T1000 (cell line): ENCODE results near the gene PAQR9.

ENCODE experiments used
- DNase-seq: peaks from one replicate; lab custom pipeline; 2025; ENCODE audit warnings: mixed read lengths; lab: John Stamatoyannopoulos, UW

PAQR9 gene

DNA sequence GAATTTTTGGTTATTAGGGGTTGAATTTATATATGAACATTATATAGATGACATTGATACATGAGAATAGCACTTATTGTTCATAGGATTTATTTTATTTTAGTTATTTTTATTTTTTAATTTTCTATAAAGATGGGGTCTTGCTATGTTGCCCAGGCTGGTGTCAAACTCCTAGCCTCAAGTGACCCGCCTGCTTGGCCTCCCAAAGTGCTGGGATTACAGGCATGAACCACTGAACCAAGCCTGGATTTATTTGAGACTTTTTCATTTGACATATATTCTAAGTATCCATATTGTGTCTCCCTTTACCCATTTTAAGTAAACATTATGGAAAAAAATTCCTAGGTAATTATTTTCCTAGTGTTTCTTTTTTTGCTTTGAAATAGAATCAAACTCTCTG lies 12.5 kb downstream of the PAQR9 start:
- DNase-seq, result no peak

DNA sequence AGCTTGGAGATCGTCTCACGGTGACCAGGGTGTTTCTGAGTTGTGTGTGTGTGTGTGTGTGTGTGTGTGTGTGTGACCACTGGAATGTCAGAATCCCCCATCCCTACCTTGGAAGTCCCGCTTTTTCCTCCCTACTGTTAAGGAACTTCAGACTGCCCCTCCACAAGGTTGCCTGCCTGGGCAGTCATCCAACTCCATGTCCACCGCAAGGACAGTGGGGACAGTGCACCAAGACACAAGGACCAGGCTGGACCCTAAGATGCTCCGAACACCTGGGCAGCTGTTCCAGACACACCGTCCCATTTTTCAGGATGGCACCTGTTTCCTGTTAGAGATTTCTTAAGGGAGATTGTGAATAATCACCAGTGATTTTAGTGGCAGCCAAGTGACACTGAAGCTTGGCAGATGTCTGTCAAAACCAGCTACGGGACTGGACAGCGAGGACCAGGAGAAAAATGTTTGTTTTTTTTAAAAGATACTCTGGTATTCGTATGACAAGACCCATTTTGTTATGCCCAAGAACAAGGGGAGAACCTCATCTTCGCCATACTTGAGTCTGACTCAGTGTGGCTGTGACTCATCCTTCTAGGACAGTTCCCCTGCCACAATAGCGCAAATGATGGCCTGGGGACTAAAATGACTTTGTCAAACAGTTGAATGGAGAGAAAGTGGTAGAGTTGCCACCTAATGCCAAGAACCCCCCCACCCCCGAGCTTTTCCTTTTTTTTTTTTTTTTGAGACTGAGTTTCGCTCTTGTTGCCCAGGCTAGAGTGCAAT lies 15.5 kb downstream of the PAQR9 start:
- no peak for DNase-seq

DNA sequence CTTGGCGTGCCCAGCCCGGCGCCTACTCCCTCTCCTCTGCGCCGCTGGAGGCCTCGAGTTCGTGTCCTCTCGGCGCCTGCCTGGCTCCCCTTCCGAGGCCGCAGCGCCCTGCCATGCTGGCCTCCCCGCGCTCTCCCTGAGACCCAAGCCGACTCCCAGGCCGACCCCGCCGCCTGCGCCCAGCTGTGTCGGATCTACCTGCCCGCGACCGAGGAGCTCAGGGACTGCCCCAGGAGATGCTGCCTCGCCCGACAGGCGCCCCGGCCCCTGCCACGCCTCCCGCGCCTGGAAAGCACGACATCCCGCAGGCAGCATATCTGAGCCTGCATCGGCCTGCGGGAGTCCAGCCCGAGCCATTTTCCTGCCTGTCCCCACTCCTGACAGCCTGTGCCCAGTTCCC lies 16.1 kb downstream of the PAQR9 start:
- DNase-seq, result no peak

DNA sequence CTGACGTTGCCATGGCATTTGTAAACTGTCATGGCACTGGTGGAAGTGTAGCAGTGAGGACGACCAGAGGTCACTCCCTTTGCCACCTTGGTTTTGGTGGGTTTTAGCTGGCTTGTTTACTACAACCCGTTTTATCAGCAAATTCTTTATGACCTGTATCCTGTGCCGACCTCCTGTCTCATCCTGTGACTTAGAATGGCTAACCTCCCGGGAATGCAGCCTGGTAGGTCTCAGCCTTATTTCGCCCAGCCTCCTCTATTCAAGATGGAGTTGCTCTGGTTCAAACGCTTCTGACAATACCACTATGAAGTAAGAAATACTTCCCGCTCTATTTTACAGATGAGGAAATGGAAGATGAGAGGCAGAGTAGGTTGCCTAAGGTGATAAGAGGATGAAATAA lies 16.6 kb downstream of the PAQR9 start:
- DNase-seq, result no peak

DNA sequence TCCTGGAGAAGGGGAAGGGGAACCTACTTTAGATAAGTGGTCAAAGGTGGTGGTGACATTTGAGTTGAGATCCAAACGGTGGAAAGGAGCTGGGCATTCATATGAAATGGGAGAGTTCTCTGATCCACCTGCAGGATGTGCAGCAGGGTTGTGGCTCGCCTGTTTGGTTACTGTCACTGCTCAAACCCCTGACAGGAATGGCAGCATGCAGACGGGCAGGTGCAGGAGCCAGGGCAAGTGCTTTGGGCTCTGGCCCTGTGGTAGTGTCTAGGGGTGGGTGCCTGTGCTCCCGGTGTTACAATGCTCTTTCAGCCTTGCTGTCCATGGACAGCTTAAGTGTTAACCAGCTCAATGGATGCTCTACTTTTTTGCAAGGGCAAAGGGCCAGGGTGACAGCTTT lies 18.5 kb downstream of the PAQR9 start:
- DNase-seq, result no peak

DNA sequence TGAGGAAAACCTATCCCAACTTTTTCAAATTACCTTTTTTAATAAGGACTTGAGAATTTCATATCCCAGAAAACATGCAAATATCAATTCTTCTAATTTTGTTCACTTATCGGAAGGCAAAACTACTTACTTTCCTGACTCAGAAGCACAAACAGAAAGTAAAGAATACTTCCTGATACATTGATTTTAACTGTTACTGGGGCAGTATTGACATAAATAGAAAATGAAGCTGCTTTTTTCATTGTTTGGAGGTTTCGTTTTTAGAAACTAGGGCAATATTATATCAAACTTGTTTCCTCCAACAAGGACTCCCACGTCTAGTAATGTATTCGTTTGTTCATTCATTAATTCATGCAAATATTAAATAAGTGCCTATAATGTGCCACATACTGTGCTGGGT lies 19.1 kb downstream of the PAQR9 start:
- no peak for DNase-seq

DNA sequence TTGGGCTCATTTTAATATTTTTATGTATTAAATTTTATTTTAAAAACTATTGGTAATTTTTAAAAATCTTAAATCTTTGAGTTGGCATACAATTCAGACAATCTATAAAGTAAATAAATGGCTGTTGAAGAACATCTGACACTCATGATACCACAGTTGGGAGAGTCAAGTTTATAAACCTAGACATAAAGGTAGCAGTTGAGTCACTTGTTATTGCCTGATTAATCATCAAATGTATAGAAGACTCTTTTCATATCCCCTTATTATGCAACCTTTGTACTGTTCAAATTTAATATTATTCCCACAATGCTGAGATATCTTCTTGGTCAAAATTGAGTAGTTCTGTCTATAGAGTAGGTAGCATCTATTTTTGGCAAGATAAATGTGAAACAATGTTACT lies 19.6 kb downstream of the PAQR9 start:
- DNase-seq, result no peak

DNA sequence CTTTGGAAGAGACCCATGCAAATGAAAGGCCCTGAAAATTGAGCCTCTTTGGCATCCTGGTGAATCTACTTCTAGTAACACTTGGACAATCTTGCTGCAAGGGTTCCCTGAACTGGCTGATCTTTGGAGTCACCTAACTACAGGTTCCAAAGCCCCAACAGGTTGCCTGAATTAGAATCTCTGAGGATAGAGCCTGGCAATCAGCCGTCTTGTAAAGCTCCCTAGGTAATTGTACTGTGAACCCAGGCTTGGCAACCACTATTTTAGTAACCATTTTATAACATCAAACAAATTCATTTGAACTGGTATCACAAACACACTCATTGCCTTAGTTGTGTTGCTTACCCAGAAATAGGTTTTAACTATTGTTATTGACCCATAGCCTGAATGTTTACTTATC lies 20.1 kb downstream of the PAQR9 start:
- no peak for DNase-seq

DNA sequence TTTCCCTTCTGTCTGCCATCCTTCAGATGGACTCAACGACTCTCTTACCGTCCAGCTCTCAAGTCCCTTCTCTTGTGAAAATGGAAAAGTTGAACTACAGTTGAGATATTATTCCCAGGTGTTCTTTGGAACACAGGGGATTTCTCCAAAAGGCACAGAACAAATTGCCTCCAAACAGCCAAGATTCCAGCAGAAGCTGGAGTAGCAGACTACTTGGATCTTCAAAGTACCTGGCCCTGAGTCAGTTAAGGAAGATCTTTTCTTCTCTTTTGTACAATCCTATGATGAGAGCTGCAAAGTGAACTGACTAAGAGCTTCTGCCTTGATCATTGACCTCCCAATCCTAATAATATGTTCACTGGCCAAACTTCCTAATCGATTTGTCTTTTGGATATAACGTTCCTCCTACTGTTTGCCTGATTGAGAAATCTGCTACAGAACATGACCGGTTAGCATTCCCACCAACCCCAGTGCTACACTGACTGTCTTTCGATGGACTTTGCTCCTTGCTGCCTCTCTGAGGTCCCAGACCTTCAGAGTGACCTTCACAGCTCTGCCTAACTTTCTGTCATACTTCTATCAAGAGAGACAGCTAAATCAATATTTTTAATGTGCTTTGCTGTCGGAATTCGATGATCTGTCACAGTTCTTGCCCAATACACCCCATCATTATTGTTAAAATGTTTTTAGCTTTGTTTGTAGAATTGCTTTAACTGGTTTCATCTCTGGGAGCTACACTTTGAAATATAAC lies 21.9 kb downstream of the PAQR9 start:
- no peak for DNase-seq

DNA sequence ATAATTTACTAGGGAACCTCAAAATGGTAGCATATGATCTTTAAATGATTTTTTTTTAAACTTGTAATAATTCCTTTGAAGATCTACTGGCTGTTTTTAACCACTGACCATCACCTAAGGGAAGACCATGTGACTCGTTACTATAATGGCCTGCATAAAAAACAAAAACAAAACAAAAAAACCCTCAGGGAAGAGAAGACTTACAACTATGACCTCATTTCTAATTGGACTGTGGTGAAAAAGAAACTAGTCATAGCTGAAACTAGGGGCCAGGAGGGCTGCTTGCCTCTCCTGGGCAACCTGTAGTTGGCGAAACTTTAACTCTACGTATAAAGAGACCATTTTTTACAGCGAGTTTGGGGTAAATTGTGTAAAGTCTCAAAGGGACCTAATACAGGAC lies 23.0 kb downstream of the PAQR9 start:
- no peak for DNase-seq

DNA sequence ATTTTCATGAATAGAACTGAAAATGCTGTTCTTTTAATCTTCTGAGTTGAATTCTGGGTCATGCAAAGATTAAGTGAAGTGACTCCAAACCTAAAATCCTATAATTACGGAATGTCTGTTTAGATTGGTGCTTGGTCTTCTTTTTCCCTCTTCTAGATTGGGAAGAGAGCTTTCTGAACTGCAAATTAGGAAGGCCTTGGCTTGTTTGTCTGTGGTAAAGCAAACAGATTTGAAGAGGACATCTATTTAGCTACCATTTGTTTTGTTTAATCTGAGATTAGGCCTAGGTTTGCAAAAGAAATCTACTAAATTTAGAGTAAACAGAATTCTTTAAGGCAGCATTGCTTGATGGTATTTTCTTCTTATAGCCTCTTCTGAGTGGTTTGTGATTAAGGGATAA lies 23.5 kb downstream of the PAQR9 start:
- DNase-seq, result no peak

DNA sequence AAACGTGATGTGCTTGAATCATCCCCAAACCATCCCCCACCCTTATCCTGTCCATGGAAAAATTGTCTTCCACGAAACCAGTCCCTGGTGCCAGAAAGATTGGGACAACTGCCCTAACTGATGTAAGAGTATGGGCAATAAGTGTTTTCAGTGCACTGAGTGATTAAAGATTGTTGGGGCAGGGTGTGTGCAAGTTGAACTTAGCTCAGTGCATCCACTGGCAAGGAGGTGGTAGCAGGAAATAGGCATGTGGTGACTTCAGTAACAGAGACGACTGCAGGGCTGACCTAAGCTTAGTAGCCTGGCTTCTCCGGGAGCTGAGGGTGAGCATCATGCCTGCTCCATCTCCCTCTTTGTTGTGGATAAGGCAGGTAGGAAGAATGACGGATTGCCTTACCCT lies 27.5 kb downstream of the PAQR9 start:
- DNase-seq, result no peak

DNA sequence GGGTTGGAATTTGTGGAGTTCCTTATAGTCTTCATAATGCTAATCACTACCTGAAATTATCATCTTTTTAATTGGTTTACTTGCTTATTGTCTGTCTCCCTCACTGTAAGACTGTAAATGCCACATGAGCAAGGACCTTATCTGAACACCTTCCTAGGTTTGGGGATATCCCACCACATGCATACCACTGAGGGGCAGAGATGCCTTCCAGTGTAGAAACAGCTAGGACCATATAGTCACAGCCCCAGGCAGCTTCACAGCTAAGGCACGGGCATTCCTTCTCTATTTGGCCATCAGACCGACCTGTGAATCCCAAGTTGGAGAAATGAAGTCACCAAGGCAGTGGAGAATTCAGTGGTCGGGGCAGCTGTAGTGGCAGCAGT lies 28.6 kb downstream of the PAQR9 start:
- no peak for DNase-seq

DNA sequence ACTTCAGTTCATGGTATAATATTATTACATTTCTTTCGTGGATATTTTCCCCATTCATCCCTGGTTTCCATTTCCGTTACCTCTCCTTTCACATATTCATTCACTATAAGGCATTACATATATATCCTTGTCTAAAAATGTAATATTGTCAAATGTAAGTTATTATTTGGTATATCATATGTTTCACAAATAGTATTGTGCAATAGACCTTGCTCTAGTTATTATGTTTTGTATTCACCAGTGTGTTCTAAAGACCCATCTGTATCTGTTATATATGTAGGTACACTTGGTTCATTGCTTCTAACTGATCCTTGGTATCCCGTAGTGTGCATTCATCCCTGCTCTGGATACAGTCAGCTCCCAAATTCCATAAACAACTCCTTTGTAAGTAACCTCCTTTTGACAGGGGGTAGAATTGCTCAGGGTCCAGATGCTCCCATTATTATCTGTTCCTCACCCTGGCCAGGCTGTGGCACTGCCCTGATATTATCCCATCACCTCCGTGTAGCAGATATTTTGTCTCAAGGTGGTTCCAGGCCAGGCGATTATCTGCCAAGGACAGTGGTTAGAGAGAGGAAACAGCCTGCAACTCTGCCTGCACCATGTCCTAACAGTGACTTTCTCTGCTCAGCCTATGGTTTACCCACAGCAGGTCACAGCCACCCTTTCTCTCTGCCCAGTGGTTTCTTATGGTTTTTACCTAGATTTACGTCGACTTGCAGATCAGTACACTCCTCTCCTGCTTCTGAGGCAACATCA lies 29.2 kb downstream of the PAQR9 start:
- DNase-seq, result no peak

DNA sequence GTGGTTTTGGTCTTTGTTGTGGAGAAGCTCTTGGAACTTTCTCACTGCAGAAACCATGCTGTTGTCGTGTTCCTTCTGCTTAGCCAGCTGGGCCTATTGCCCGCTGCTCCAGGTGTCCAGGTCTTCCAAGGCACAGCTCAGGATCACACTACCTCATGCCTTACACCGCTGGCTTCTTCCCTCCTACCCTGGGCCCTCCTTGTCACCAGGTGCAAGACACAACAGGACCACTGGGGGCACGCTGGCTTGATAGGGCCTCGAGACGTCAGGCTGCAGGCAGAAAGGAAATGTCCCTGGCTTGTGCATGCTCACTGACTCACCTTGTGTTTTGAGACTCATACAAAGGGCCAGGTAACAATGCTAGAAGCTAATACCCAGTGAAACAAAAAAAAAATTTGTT lies 32.3 kb downstream of the PAQR9 start:
- no peak for DNase-seq

DNA sequence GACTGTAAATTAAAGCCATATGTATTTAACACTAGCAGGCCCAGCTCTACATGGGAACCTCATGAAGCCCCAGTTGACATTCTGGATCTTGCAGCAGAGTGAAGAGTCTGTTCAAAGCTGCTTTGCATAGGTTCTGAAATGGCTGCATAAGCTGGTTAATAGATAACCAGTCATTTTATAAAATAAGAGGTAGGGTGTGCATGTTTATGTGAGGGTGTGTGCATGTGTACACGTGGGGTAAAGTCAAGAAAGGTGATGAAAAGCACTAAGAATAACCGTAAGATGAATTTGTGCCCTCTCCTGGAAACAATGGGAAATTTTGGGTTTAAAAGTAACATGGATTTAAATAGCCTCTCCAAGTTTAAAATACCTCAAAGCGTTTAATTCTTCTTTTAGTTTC lies 33.0 kb downstream of the PAQR9 start:
- no peak for DNase-seq

DNA sequence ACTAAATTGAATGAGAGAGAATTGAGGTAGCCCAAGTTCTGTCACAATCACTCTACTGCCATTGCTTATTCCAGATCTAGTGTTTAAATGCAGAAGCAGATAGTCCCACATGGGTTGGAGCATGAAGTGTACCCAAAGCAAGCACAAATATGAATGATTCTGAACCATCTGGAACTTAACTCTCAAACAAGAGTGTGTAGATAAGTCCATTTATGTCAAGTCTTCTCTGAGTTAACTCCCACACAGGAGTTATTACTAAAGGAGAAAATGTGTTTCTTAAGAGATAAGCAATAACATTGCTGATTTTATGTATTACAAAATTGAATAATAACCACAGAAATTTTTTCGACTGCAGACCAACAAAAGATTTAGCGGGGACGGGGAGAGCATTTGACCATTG lies 33.6 kb downstream of the PAQR9 start:
- DNase-seq, result no peak

DNA sequence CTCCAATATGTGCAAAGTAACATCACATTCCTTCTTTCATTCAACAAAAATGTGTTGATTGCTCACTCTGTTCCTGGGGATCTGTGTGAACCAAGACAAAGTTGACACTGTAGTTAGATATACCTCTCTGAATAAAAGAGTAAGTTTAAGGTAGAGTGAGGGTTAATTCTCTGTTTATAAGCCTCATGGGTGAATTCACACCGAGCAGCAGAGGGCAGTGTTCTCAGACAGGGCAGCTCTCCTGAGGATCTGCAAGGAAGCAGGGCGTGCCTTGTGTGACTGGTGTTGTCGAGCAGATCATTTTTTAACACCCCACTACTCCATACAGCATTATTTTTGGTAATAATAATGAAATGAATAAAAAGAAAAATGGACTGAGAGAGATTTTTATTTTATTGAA lies 34.4 kb downstream of the PAQR9 start:
- DNase-seq, result no peak

DNA sequence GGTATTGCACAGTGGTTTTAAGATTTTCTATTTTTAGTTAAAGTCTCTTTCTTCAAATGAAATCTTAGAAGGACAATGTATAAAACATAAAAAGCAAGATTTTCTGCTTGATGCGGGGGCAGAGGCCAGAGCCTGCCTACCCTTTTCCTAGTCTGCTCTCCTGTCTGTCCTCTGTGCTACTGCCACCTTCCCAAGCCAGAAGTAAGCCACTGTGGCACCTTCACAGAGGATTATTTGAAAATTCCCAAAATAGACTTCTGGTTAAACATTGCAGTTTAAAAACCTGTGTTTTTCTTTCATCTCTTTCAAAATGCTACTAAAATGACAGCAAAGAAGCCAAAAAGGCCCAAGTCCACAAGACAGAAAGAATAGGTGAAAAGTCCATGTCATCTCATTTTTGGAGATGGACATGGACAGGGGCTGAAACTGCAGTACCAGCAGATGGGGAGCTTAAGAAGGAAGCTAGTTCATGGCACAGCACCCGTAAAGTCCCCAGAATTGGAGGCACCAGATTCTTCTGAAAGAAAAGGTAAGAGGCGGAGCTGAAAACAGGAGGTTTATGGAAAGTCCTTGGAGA lies 37.0 kb downstream of the PAQR9 start:
- DNase-seq, result no peak

DNA sequence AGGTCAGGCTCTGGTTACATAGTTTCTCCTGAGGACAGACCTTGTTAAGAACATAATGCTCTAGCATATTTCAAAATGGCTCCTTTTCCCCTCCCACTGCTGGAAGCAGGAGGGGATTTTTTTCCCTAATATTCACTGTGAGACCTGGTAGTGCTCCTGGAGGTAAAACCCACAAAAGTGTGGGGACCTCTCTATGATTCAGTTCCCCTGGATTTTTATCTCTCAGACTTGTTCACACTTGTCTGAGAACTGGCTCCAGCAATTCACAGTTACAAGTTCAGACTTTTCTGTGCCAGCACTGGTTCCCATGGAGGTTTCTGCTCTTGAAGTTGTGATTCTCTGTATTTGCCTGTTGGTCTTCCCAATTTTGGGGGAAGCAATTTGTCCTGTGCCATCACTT lies 38.3 kb downstream of the PAQR9 start:
- DNase-seq, result no peak

DNA sequence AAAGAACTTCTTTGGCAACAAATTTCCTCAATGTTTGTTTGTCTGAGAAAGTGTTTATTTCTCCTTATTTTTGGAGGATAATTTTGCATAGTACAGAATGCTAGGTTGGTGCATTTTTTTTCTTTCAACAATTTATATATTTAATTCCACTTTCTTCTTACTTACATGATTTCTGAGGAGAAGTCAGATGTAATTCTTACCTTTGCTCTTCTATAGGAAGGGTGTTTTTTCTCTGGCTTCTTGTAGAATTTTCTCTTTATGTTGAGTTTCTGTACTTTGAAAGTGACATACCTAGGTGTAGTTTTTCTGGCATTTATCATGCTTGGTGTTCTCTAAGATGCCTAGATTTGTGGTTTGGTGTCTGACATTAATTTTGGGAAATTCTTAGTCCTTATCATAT lies 39.8 kb downstream of the PAQR9 start:
- no peak for DNase-seq

DNA sequence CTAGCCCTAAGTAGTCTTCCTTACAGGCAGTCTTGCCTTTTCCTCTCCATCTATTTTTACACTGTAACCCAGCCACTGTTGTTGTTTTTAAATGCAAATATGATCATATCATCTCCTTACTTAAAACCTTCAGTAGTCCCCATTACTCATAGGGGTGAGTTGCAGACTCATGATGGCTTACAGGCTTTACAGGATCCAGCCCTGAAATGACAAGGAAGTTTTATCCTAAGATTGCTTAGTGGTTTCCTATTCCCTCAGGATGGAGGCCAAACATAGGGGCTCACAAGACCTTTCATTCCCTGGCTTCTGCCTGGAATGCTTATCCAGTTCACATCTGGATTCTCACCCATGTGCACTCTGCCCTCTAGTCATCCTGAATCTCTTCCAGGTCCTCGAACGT lies 46.9 kb downstream of the PAQR9 start:
- no peak for DNase-seq

DNA sequence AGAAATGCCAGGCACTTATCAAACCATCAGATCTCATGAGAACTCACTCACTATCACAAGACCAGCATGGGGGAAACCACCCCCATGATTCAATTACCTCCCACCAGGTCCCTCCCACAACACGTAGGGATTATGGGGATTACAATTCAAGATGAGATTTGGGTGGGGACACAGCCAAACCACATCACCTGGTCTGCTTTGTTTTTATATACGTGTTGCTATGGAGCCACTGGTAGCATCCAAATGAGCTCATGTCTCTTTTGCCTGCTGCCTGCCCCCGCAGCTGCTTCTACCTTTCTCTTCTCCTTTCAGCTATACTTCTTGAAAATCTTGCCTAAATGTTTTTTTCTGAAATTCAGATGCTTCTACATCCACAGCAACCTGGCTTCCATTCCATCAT lies 47.8 kb downstream of the PAQR9 start:
- no peak for DNase-seq
